Pancreas (tissue), 10 donors: ENCODE results near the gene ZNRD2. TPM values are rescaled to one million over a fixed set of nuclear protein-coding genes. Genes with fewer than 3 reads are reported as not detected.

Experiments
- ATAC-seq, 4 donors: fragments of 200-7000 bp; cut with Tn5 transposase; one replicate each; pipeline versions ENCODE4 v1.8.0 to v1.9.1; 2020; ENCODE audit warnings: mild to moderate bottlenecking in 4 of 4, moderate library complexity in 4 of 4
- DNase-seq, 6 donors: peaks; one replicate each; pipeline ENCODE4 v3.0.0-alpha.2; 2020
- FAIRE-seq: peaks from 2 replicates; lab custom pipeline; 2012; peaks lifted over from hg19 to GRCh38; lab: Jason Lieb, UNC
- H3K27ac ChIP-seq, 4 donors: fragments of 200-600 bp; sonication (generic); 1 replicate in 3 of 4; 2 replicates in 1 of 4; pipeline versions ENCODE4 v1.5.0 to v1.8.0; 2020
- H3K27me3 ChIP-seq, 4 donors: fragments of 200-600 bp; one replicate each; pipeline ENCODE4 v1.8.0; 2021
- H3K36me3 ChIP-seq, 3 donors: fragments of 200-600 bp; sonication (generic) in 1 of 3; one replicate each; pipeline versions ENCODE4 v1.5.0 to v1.8.0; 2020 to 2021
- H3K4me1 ChIP-seq, 3 donors: fragments of 200-600 bp; one replicate each; pipeline ENCODE4 v1.8.0; 2021
- H3K4me3 ChIP-seq, 4 donors: fragments of 200-600 bp; sonication (generic) in 2 of 4; one replicate each; pipeline versions ENCODE4 v1.5.0 to v1.8.0; 2020 to 2021
- H3K9me3 ChIP-seq, 4 donors: fragments of 200-600 bp; one replicate each; pipeline ENCODE4 v1.8.0; 2021
- WGBS, 2 donors: extraction: QIAGEN DNeasy Blood & Tissue Kit; methylation state at CpG; one replicate each; pipeline ENCODE4 v1.1.7; 2013; 5-methylcytosine and 5-hydroxymethylcytosine counted together
- intact Hi-C, 3 donors: fragments of 100-400 bp; cut with DNase I; formaldehyde crosslinking; loops; one replicate each; pipeline versions ENCODE4 v1.11.1 to v1.14.2; 2022
- polyA plus RNA-seq, 2 donors: library from polyadenylated mRNA; stranded (reverse); fragments of 200-250 nt; gene quantifications; one replicate each; pipeline ENCODE4 v1.2.3, GENCODE V29; 2013
- total RNA-seq, 6 donors: library from RNA; stranded (reverse); fragmentation: NEBNext Ultra II Directional in 4 of 6; extraction: Animal tissue kit (Norgen Biotek cat#: 25700) in 4 of 6; gene quantifications; one replicate each; pipeline versions ENCODE4 v1.2.1 to v1.2.4, GENCODE V29; 2021 to 2023
- TF ChIP-seq, protein P1 (sequence below), 4 donors: fragments of 200-600 bp; sonication (generic) in 3 of 4; IDR thresholded peaks; one replicate each; pipeline versions ENCODE4 v1.5.0 to v1.8.0; 2021; ENCODE audit warnings: antibody characterized with exemption in 4 of 4
- donor health status: healthy with polysubstance abuse.
- donor health status: DM: no; HTN: no; CAD: no; lungs with moderate emphysema.
- donor health status: DM: no; HTN: no; CAD: no.
- donor health status: control.
- donor health status: control.
- donor health status: Bipolar disorder and iron deficiency.
- donor health status: DM: yes; HTN: yes; CAD: no.
- donor health status: DM: no; HTN: no; CAD: no.
- donor health status: DM: no; HTN: no; CAD: no.
- donor health status: DM: yes; HTN: yes; CAD: no.

Gene ZNRD2
- total and polyA plus RNA-seq, 8 donors = 17.8 to 34.8 (median 22.6) TPM

GRCh38 chr11:65536412-65537295, 33.6 kb upstream of the ZNRD2 start:
- 86 to 89% methylated on average over 12 of the region's 12 CpGs for WGBS, 2 donors
- TF ChIP-seq, protein P1, sequence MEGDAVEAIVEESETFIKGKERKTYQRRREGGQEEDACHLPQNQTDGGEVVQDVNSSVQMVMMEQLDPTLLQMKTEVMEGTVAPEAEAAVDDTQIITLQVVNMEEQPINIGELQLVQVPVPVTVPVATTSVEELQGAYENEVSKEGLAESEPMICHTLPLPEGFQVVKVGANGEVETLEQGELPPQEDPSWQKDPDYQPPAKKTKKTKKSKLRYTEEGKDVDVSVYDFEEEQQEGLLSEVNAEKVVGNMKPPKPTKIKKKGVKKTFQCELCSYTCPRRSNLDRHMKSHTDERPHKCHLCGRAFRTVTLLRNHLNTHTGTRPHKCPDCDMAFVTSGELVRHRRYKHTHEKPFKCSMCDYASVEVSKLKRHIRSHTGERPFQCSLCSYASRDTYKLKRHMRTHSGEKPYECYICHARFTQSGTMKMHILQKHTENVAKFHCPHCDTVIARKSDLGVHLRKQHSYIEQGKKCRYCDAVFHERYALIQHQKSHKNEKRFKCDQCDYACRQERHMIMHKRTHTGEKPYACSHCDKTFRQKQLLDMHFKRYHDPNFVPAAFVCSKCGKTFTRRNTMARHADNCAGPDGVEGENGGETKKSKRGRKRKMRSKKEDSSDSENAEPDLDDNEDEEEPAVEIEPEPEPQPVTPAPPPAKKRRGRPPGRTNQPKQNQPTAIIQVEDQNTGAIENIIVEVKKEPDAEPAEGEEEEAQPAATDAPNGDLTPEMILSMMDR (IDR thresholded peaks at IDR 0.05) = no peak
- intact Hi-C loops = loop anchor here in 2 of 3 donors (10.0 kb wide), 2 partner anchors 48 to 322 kb away; no protein-coding TSS in a partner anchor
- Histone ChIP-seq H3K4me3 (no peak overlapping the region), H3K4me1 (peaks cover 5 to 8% (median 7%) of the 10 kb centered on the region in 3 donors), H3K9me3 (no peaks in the 10 kb centered on the region), H3K27ac (no peak overlapping the region), H3K36me3 (peaks cover 0 to 23% (median 9%) of the 10 kb centered on the region in 3 donors), H3K27me3 (no peaks in the 10 kb centered on the region)
- DNase-seq = peak in 1 of 6 donors; percentile 62
- no peak for FAIRE-seq
- ATAC-seq = no peak

DNA sequence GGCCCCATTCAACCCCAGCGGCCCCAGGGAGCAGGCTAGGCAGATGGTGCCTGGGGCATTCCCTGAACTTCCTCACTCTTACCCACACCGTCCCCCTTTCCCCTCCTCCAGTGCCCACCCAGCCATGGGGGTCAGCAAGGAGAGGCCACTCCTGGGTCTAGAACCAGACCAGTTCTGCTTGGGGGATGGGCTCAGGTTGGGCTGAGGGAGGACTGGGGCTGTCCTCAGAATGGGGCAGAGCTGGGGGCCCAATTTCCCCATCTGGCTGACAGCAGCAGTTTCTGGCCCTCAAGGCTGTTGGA, 33.0 kb upstream of the ZNRD2 start:
- DNase-seq = peak in 1 of 6 donors; percentile 59
- no peak overlapping the region for H3K27ac ChIP-seq

DNA sequence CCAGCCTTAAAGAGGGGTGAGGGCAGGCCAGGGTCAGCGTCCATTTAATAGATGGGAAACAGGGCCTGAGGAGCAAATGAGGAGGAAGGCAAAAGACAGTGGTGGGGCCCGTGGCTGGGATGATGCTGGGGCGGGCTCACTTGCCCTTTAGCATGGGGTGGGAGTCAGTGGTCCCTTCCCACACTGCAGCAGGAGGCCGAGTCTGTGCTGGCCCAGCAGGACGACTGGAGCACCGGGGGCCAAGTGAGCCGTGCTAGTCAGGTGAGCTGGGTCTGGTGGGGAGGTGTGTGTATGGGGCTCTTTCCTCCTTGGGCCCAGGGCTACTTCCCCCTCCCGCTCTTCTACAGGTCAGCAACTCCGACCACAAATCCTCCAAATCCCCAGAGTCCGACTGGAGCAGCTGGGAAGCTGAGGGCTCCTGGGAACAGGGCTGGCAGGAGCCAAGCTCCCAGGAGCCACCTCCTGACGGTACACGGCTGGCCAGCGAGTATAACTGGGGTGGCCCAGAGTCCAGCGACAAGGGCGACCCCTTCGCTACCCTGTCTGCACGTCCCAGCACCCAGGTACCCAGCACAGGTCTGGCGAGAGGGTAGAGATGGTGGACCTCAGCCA, 32.6 kb upstream of the ZNRD2 start:
- FAIRE-seq = no peak
- WGBS, 2 donors = 87 to 89% methylated on average over 18 of the region's 18 CpGs
- ATAC-seq = no peak
- TF ChIP-seq, protein P1 (IDR thresholded peaks at IDR 0.05) = no peak
- intact Hi-C loops = loop anchor here in 2 of 3 donors (10.0 kb wide), 2 partner anchors 47 to 323 kb away; no protein-coding TSS in a partner anchor
- Histone ChIP-seq H3K36me3 (peaks cover 0 to 13% (median 0%) of the 10 kb centered on the region in 3 donors), H3K4me1 (peaks cover 5 to 11% (median 7%) of the 10 kb centered on the region in 3 donors), H3K27me3 (no peaks in the 10 kb centered on the region), H3K9me3 (no peaks in the 10 kb centered on the region), H3K4me3 (no peak overlapping the region), H3K27ac (no peak overlapping the region)
- DNase-seq = peak in 3 of 6 donors; percentile 19 to 76 (median 47)

More for the DNA sequence above, 33.0 kb upstream of the ZNRD2 start:
- Histone ChIP-seq H3K36me3 (peaks cover 0 to 18% (median 4%) of the 10 kb centered on the region in 3 donors), H3K27me3 (no peaks in the 10 kb centered on the region), H3K9me3 (no peaks in the 10 kb centered on the region), H3K4me1 (peaks cover 5 to 11% (median 7%) of the 10 kb centered on the region in 3 donors), H3K4me3 (no peak overlapping the region)
- ATAC-seq (no peak), FAIRE-seq (no peak)
- TF ChIP-seq, protein P1 (IDR thresholded peaks at IDR 0.05) = no peak
- intact Hi-C loops = loop anchor here in 2 of 3 donors (10.0 kb wide), 2 partner anchors 48 to 322 kb away; no protein-coding TSS in a partner anchor
- WGBS, 2 donors = 79 to 88% methylated on average over 2 of the region's 2 CpGs

DNA sequence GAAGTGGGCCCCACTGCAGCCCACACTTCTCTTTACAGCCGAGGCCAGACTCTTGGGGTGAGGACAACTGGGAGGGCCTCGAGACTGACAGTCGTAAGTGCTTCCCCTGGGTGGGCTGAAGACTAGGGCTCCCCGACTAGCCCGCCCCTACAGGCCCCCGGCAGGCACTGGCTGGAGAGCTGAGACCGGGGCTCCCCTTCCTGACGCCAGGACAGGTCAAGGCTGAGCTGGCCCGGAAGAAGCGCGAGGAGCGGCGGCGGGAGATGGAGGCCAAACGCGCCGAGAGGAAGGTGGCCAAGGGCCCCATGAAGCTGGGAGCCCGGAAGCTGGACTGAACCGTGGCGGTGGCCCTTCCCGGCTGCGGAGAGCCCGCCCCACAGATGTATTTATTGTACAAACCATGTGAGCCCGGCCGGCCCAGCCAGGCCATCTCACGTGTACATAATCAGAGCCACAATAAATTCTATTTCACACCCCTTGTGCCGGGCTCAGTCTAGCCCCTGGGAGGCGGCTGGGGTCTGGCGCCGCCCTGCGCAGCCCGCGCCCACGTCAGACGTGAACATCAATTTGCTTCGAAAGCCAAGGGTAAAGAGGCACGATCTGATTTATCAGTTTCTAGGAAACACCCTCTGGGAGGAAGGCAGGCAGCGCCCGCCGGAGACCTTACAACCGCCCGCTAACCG, 31.9 kb upstream of the ZNRD2 start:
- TF ChIP-seq, protein P1 (IDR thresholded peaks at IDR 0.05) = no peak
- H3K4me1 ChIP-seq = peaks cover 5 to 11% (median 7%) of the 10 kb centered on the region in 3 donors
- FAIRE-seq (no peak), ATAC-seq (no peak), DNase-seq (peak in 3 of 6 donors; percentile 27 to 81 (median 53))
- H3K9me3 ChIP-seq = no peaks in the 10 kb centered on the region
- no peak overlapping the region for H3K4me3 ChIP-seq
- 90 to 92% methylated on average over 43 of the region's 43 CpGs for WGBS, 2 donors
- peaks cover 0 to 9% (median 0%) of the 10 kb centered on the region in 3 donors for H3K36me3 ChIP-seq
- intact Hi-C loops = loop anchor here in 2 of 3 donors (10.0 kb wide), 2 partner anchors 46 to 324 kb away; no protein-coding TSS in a partner anchor
- H3K27me3 ChIP-seq = no peaks in the 10 kb centered on the region
- H3K27ac ChIP-seq = no peak overlapping the region
